Activated naive CD8-positive, alpha-beta T cell treated with anti-CD3 and anti-CD28 coated beads, Interleukin-2, amount 50 U/mL, for 24 hours (primary cell): Measurements from ENCODE around the gene TMEM98.
"Not testable (repeated sequence)": the region's sequence is repeated elsewhere in the genome, so short reads cannot be mapped to it uniquely, and the experiment has no call there.

ENCODE experiments used
- ATAC-seq: fragments of 150-1000 bp; cut with Tn5 transposase; one replicate; pipeline ENCODE4 v1.10.0; 2021
- DNase-seq: peaks from one replicate; pipeline ENCODE4 v3.0.0; 2021
- H3K27ac Mint-ChIP-seq: one replicate; pipeline ENCODE4 v1.8.0; 2021; ENCODE audit warnings: mild to moderate bottlenecking, mixed read lengths
- H3K27me3 Mint-ChIP-seq: one replicate; pipeline ENCODE4 v1.8.0; 2021; ENCODE audit warnings: mixed read lengths
- H3K36me3 Mint-ChIP-seq: one replicate; pipeline ENCODE4 v1.8.0; 2021; ENCODE audit warnings: low read depth, mixed read lengths
- H3K4me1 Mint-ChIP-seq: one replicate; pipeline ENCODE4 v1.8.0; 2021; ENCODE audit warnings: mixed read lengths
- H3K4me3 Mint-ChIP-seq: one replicate; pipeline ENCODE4 v1.8.0; 2021; ENCODE audit warnings: mild to moderate bottlenecking, moderate library complexity, mixed read lengths
- H3K9me3 Mint-ChIP-seq: one replicate; pipeline ENCODE4 v1.8.0; 2021; ENCODE audit warnings: mixed read lengths

TMEM98 gene

GRCh38 chr17:32964541-32964940, 36.6 kb downstream of the TMEM98 start:
- Mint-ChIP-seq H3K4me3 (no peak overlapping the region), H3K4me1 (no peaks in the 10 kb centered on the region), H3K27me3 (peaks cover 23% of the 10 kb centered on the region), H3K9me3 (peaks cover 4% of the 10 kb centered on the region), H3K27ac (no peak overlapping the region), H3K36me3 (no peaks in the 10 kb centered on the region)
- ATAC-seq (no peak), DNase-seq (no peak)

GRCh38 chr17:32969231-32969630, 41.3 kb downstream of the TMEM98 start:
- Mint-ChIP-seq H3K27me3 (peaks cover 17% of the 10 kb centered on the region), H3K4me1 (peaks cover 15% of the 10 kb centered on the region)
- not testable (repeated sequence) for H3K9me3 Mint-ChIP-seq, DNase-seq, ATAC-seq, H3K27ac Mint-ChIP-seq, H3K4me3 Mint-ChIP-seq, H3K36me3 Mint-ChIP-seq

- H3K27ac Mint-ChIP-seq = no peak overlapping the region
- H3K4me1 Mint-ChIP-seq = peaks cover 15% of the 10 kb centered on the region
- no peaks in the 10 kb centered on the region for H3K36me3 Mint-ChIP-seq
- DNase-seq = no peak
- H3K4me3 Mint-ChIP-seq = no peak overlapping the region
- peaks cover 4% of the 10 kb centered on the region for H3K9me3 Mint-ChIP-seq
- ATAC-seq = no peak
- H3K27me3 Mint-ChIP-seq = peaks cover 9% of the 10 kb centered on the region
These were observed 42.3 kb downstream of the TMEM98 start for GRCh38 chr17:32970281-32970680.

GRCh38 chr17:32971171-32971570, 43.2 kb downstream of the TMEM98 start:
- ATAC-seq (peak; percentile 84), DNase-seq (peak; percentile 3)
- Mint-ChIP-seq H3K4me1 (peaks cover 15% of the 10 kb centered on the region), H3K4me3 (no peak overlapping the region), H3K27me3 (peaks cover 6% of the 10 kb centered on the region), H3K36me3 (no peaks in the 10 kb centered on the region), H3K27ac (no peak overlapping the region), H3K9me3 (peaks cover 4% of the 10 kb centered on the region)

- Mint-ChIP-seq H3K4me3 (no peak overlapping the region), H3K27ac (no peak overlapping the region), H3K4me1 (peaks cover 3% of the 10 kb centered on the region), H3K36me3 (no peaks in the 10 kb centered on the region), H3K9me3 (no peaks in the 10 kb centered on the region), H3K27me3 (no peaks in the 10 kb centered on the region)
- DNase-seq (no peak), ATAC-seq (no peak)
These were observed 48.2 kb downstream of the TMEM98 start for GRCh38 chr17:32976131-32976530.

GRCh38 chr17:32976605-32977004, 48.7 kb downstream of the TMEM98 start:
- Mint-ChIP-seq H3K27me3 (no peaks in the 10 kb centered on the region), H3K27ac (no peak overlapping the region), H3K4me1 (no peaks in the 10 kb centered on the region), H3K36me3 (no peaks in the 10 kb centered on the region), H3K9me3 (no peaks in the 10 kb centered on the region), H3K4me3 (no peak overlapping the region)
- ATAC-seq (no peak), DNase-seq (no peak)

- H3K4me1 Mint-ChIP-seq = no peaks in the 10 kb centered on the region
- H3K27ac Mint-ChIP-seq = no peak overlapping the region
- peaks cover 2% of the 10 kb centered on the region for H3K36me3 Mint-ChIP-seq
- DNase-seq (no peak), ATAC-seq (no peak)
- H3K9me3 Mint-ChIP-seq = peaks cover 11% of the 10 kb centered on the region
- H3K4me3 Mint-ChIP-seq = no peak overlapping the region
- H3K27me3 Mint-ChIP-seq = peaks cover 3% of the 10 kb centered on the region
These were observed 52.3 kb downstream of the TMEM98 start for GRCh38 chr17:32980230-32980629.

- ATAC-seq, H3K36me3 Mint-ChIP-seq, DNase-seq, H3K4me1 Mint-ChIP-seq, H3K27me3 Mint-ChIP-seq, H3K4me3 Mint-ChIP-seq, H3K27ac Mint-ChIP-seq: not testable (repeated sequence)
- peaks cover 11% of the 10 kb centered on the region for H3K9me3 Mint-ChIP-seq
These were observed 53.7 kb downstream of the TMEM98 start for GRCh38 chr17:32981611-32982010.

GRCh38 chr17:32985050-32985756, 57.2 kb downstream of the TMEM98 start:
- H3K36me3 Mint-ChIP-seq = peaks cover 5% of the 10 kb centered on the region
- H3K27me3 Mint-ChIP-seq = peaks cover 3% of the 10 kb centered on the region
- H3K4me1 Mint-ChIP-seq = no peaks in the 10 kb centered on the region
- ATAC-seq (no peak), DNase-seq (no peak)
- H3K9me3 Mint-ChIP-seq = peaks cover 27% of the 10 kb centered on the region
- H3K27ac Mint-ChIP-seq = no peak overlapping the region
- H3K4me3 Mint-ChIP-seq = no peak overlapping the region

- H3K9me3 Mint-ChIP-seq = peaks cover 21% of the 10 kb centered on the region
- H3K4me3 Mint-ChIP-seq, ATAC-seq, H3K27me3 Mint-ChIP-seq, DNase-seq, H3K27ac Mint-ChIP-seq, H3K4me1 Mint-ChIP-seq, H3K36me3 Mint-ChIP-seq: not testable (repeated sequence)
These were observed 59.5 kb downstream of the TMEM98 start for GRCh38 chr17:32987453-32987805.

GRCh38 chr17:32987868-32988267, 59.9 kb downstream of the TMEM98 start:
- not testable (repeated sequence) for ATAC-seq, H3K27ac Mint-ChIP-seq, H3K4me3 Mint-ChIP-seq, H3K36me3 Mint-ChIP-seq, DNase-seq, H3K4me1 Mint-ChIP-seq, H3K27me3 Mint-ChIP-seq
- H3K9me3 Mint-ChIP-seq = peaks cover 17% of the 10 kb centered on the region

GRCh38 chr17:32988481-32989101, 60.6 kb downstream of the TMEM98 start:
- no peak for DNase-seq
- peaks cover 3% of the 10 kb centered on the region for H3K27me3 Mint-ChIP-seq
- peaks cover 17% of the 10 kb centered on the region for H3K9me3 Mint-ChIP-seq
- peaks cover 3% of the 10 kb centered on the region for H3K36me3 Mint-ChIP-seq
- H3K27ac Mint-ChIP-seq = no peak overlapping the region
- no peaks in the 10 kb centered on the region for H3K4me1 Mint-ChIP-seq
- no peak for ATAC-seq
- H3K4me3 Mint-ChIP-seq = no peak overlapping the region

- H3K36me3 Mint-ChIP-seq = peaks cover 3% of the 10 kb centered on the region
- peaks cover 6% of the 10 kb centered on the region for H3K27me3 Mint-ChIP-seq
- ATAC-seq = peak; percentile 12
These were observed 64.5 kb downstream of the TMEM98 start for GRCh38 chr17:32992321-32993033.

GRCh38 chr17:32993977-32994376, 66.0 kb downstream of the TMEM98 start:
- H3K36me3 Mint-ChIP-seq = peaks cover under 1% of the 10 kb centered on the region
- H3K4me3 Mint-ChIP-seq = no peak overlapping the region
- H3K4me1 Mint-ChIP-seq = peaks cover 5% of the 10 kb centered on the region
- ATAC-seq (no peak), DNase-seq (no peak)
- H3K27me3 Mint-ChIP-seq = peaks cover 13% of the 10 kb centered on the region
- no peak overlapping the region for H3K27ac Mint-ChIP-seq
- H3K9me3 Mint-ChIP-seq = peaks cover 5% of the 10 kb centered on the region

More at GRCh38 chr17:32992321-32993033, 64.5 kb downstream of the TMEM98 start:
- Mint-ChIP-seq H3K9me3 (peaks cover 17% of the 10 kb centered on the region), H3K4me1 (no peaks in the 10 kb centered on the region), H3K4me3 (no peak overlapping the region), H3K27ac (no peak overlapping the region)
- DNase-seq = no peak
